Fibroblast of the aortic adventitia (primary cell): Measurements from ENCODE around the gene DSCAML1. TPM values are rescaled to one million over a fixed set of nuclear protein-coding genes. Genes with fewer than 3 reads are reported as not detected.

Experiments used
- DNase-seq: peaks from one replicate; pipeline ENCODE4 v3.0.0-alpha.2; 2010; ENCODE audit warnings: low read depth
- H3K4me3 ChIP-seq: 2 replicates; pipeline ENCODE4 v1.5.1; 2011; ENCODE audit warnings: low read depth, mild to moderate bottlenecking, control low read depth, low read length, moderate library complexity
- CTCF ChIP-seq: IDR thresholded peaks from 2 replicates; pipeline ENCODE4 v1.5.1; 2011; ENCODE audit warnings: mild to moderate bottlenecking, low read length, control low read depth, inconsistent platforms; ENCODE audit not compliant: insufficient read depth
- total RNA-seq: library from RNA; depleted of rRNA; stranded (reverse); fragments of >200 nt; gene quantifications from 2 replicates; pipeline ENCODE4 v1.2.3, GENCODE V29; 2012; ENCODE audit warnings: low replicate concordance

Gene DSCAML1
- total RNA-seq, 1 donor, result not detected

GRCh38 chr11:117476531-117477142 is 320.4 kb downstream of the DSCAML1 start:
- DNase-seq, result no peak
- no peak for TF ChIP-seq CTCF
- H3K4me3 ChIP-seq, result no peak overlapping the region

- H3K4me3 ChIP-seq, result no peak overlapping the region
- no peak for TF ChIP-seq CTCF
- no peak for DNase-seq
Measured at GRCh38 chr11:117475716-117476530, 321.1 kb downstream of the DSCAML1 start.

- H3K4me3 ChIP-seq, result no peak overlapping the region
- no peak for TF ChIP-seq CTCF
- DNase-seq, result no peak
Measured at GRCh38 chr11:117473481-117474091, 323.4 kb downstream of the DSCAML1 start.

GRCh38 chr11:117471776-117472175 is 325.2 kb downstream of the DSCAML1 start:
- H3K4me3 ChIP-seq, result no peak overlapping the region
- TF ChIP-seq CTCF, result no peak

GRCh38 chr11:117470576-117470975 is 326.4 kb downstream of the DSCAML1 start:
- DNase-seq, result no peak
- TF ChIP-seq CTCF, result no peak
- no peak overlapping the region for H3K4me3 ChIP-seq

More at GRCh38 chr11:117471776-117472175, 325.2 kb downstream of the DSCAML1 start:
- no peak for DNase-seq

- TF ChIP-seq CTCF, result no peak
- H3K4me3 ChIP-seq, result no peak overlapping the region
- no peak for DNase-seq
Measured at GRCh38 chr11:117468888-117469287, 328.1 kb downstream of the DSCAML1 start.
